Transverse colon (tissue), 3 donors: ENCODE measurements around the gene POLR3G.

ENCODE experiments used
- EP300 ChIP-seq: sonication (generic); formaldehyde crosslinking; IDR thresholded peaks from one replicate; pipeline ENCODE4 v1.6.1; 2017; ENCODE audit warnings: antibody characterized with exemption, low read depth
- TF ChIP-seq, protein P1 (sequence below), 5 experiments: fragments of 200-600 bp in 3 of 5; fragments of 450-650 bp in 2 of 5; sonication (generic) in 3 of 5; IDR thresholded peaks; 1 replicate in 2 of 5; 2 replicates in 3 of 5; pipeline ENCODE4 v1.5.1; 2016 to 2017; ENCODE audit warnings: antibody characterized with exemption in 5 of 5, inconsistent platforms in 3 of 5, mild to moderate bottlenecking in 2 of 5, moderate library complexity in 1 of 5

DNA sequence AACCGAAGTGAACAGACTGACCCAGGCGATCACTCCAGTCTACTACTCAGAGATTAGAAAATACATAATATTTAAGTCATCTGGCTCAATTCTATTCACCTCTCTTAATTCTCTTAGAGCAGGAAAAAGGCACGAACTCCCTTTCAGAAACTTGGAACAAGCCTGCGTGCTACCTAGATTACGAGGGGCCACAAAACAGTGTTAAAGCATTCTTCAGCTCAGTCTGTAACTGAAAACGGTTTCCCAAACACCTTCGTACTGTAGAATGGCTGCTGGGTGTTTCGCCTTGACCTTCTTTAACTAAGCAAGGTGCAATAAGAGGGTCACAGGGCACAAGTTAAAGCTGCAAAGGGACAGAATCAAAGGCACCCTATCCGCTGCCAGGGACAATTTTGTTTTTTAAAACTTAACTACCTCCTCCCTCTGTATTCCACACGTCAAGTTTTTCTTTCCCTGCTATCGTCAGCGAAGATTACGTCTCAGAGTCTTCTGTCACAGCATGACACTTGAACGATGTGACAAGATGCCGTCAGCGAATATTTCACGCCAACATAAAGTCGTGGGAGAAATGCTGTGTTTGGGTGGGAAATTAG, 54.0 kb downstream of the POLR3G start:
- TF ChIP-seq, protein P1, sequence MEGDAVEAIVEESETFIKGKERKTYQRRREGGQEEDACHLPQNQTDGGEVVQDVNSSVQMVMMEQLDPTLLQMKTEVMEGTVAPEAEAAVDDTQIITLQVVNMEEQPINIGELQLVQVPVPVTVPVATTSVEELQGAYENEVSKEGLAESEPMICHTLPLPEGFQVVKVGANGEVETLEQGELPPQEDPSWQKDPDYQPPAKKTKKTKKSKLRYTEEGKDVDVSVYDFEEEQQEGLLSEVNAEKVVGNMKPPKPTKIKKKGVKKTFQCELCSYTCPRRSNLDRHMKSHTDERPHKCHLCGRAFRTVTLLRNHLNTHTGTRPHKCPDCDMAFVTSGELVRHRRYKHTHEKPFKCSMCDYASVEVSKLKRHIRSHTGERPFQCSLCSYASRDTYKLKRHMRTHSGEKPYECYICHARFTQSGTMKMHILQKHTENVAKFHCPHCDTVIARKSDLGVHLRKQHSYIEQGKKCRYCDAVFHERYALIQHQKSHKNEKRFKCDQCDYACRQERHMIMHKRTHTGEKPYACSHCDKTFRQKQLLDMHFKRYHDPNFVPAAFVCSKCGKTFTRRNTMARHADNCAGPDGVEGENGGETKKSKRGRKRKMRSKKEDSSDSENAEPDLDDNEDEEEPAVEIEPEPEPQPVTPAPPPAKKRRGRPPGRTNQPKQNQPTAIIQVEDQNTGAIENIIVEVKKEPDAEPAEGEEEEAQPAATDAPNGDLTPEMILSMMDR (IDR thresholded peaks at IDR 0.05), result no peak
- TF ChIP-seq EP300, result no peak
